GM19463 (cell line): ENCODE results near the gene SH3RF3.
"Not testable (repeated sequence)": the region's sequence is repeated elsewhere in the genome, so short reads cannot be mapped to it uniquely, and the experiment has no call there.

Source experiments
- ATAC-seq: cut with Tn5 transposase; IDR thresholded peaks from one replicate; pipeline ENCODE4 v1.9.1; 2021; ENCODE audit warnings: mild to moderate bottlenecking, moderate library complexity; ENCODE audit not compliant: unreplicated experiment

The SH3RF3 gene

GRCh38 chr2:109213646-109214433 is 84.8 kb downstream of the SH3RF3 start:
- peak; percentile 58 for ATAC-seq

GRCh38 chr2:109214651-109215371 is 85.8 kb downstream of the SH3RF3 start:
- ATAC-seq, result no peak

- ATAC-seq, result no peak
Measured at GRCh38 chr2:109215866-109216265, 86.9 kb downstream of the SH3RF3 start.

- ATAC-seq, result no peak
Measured at GRCh38 chr2:109216332-109216731, 87.3 kb downstream of the SH3RF3 start.

GRCh38 chr2:109217362-109218086 is 88.5 kb downstream of the SH3RF3 start:
- ATAC-seq, result no peak

GRCh38 chr2:109218087-109218791 is 89.2 kb downstream of the SH3RF3 start:
- peak; percentile 37 for ATAC-seq

- ATAC-seq, result no peak
Measured at GRCh38 chr2:109218792-109219126, 89.8 kb downstream of the SH3RF3 start.

- no peak for ATAC-seq
Measured at GRCh38 chr2:109220860-109221259, 91.9 kb downstream of the SH3RF3 start.

- not testable (repeated sequence) for ATAC-seq
Measured at GRCh38 chr2:109221316-109221715, 92.3 kb downstream of the SH3RF3 start.

- ATAC-seq, result no peak
Measured at GRCh38 chr2:109222422-109222821, 93.4 kb downstream of the SH3RF3 start.

GRCh38 chr2:109222825-109223471 is 93.9 kb downstream of the SH3RF3 start:
- ATAC-seq, result no peak

- ATAC-seq, result no peak
Measured at GRCh38 chr2:109223490-109223889, 94.5 kb downstream of the SH3RF3 start.

GRCh38 chr2:109224341-109224740 is 95.3 kb downstream of the SH3RF3 start:
- ATAC-seq, result not testable (repeated sequence)

GRCh38 chr2:109225170-109225782 is 96.3 kb downstream of the SH3RF3 start:
- no peak for ATAC-seq

- no peak for ATAC-seq
Measured at GRCh38 chr2:109226128-109226527, 97.1 kb downstream of the SH3RF3 start.

GRCh38 chr2:109226622-109227021 is 97.6 kb downstream of the SH3RF3 start:
- ATAC-seq, result no peak

GRCh38 chr2:109229094-109229675 is 100.2 kb downstream of the SH3RF3 start:
- no peak for ATAC-seq

- ATAC-seq, result no peak
Measured at GRCh38 chr2:109230941-109231420, 102.0 kb downstream of the SH3RF3 start.

- no peak for ATAC-seq
Measured at GRCh38 chr2:109231428-109231827, 102.4 kb downstream of the SH3RF3 start.
